Smooth muscle cell (in vitro differentiated cells): ENCODE measurements around the gene R3HDM2. TPM values are rescaled to one million over a fixed set of nuclear protein-coding genes. Genes with fewer than 3 reads are reported as not detected.
"Not testable (repeated sequence)": the region's sequence is repeated elsewhere in the genome, so short reads cannot be mapped to it uniquely, and the experiment has no call there.

Experiments used
- DNase-seq: peaks from one replicate; lab custom pipeline; 2025; ENCODE audit not compliant: unreplicated experiment; lab: John Stamatoyannopoulos, UW
- H2AFZ ChIP-seq: fragments of 200-600 bp; sonication (generic); 2 replicates; pipeline ENCODE4 v1.6.0; 2016; ENCODE audit warnings: antibody characterized with exemption, low read depth, mild to moderate bottlenecking
- H3F3A ChIP-seq: fragments of 200-600 bp; sonication (generic); 2 replicates; pipeline ENCODE4 v1.6.0; 2017; ENCODE audit warnings: antibody characterized with exemption, low read depth
- H3K27ac ChIP-seq: fragments of 200-600 bp; sonication (generic); 2 replicates; pipeline ENCODE4 v1.5.1; 2016; ENCODE audit warnings: low read depth, mild to moderate bottlenecking
- H3K27me3 ChIP-seq: fragments of 200-600 bp; sonication (generic); 2 replicates; pipeline ENCODE4 v1.6.1; 2016; ENCODE audit warnings: low read depth, mild to moderate bottlenecking
- H3K36me3 ChIP-seq: fragments of 200-600 bp; sonication (generic); 2 replicates; pipeline ENCODE4 v1.5.1; 2016; ENCODE audit warnings: low read depth
- H3K4me1 ChIP-seq: fragments of 200-600 bp; sonication (generic); 2 replicates; pipeline ENCODE4 v1.5.1; 2016; ENCODE audit warnings: low read depth
- H3K4me2 ChIP-seq: fragments of 200-600 bp; sonication (generic); 2 replicates; pipeline ENCODE4 v1.6.0; 2016; ENCODE audit warnings: mild to moderate bottlenecking
- H3K4me3 ChIP-seq: fragments of 200-600 bp; sonication (generic); 2 replicates; pipeline ENCODE4 v1.5.1; 2016; ENCODE audit warnings: mild to moderate bottlenecking
- H3K79me2 ChIP-seq: fragments of 200-600 bp; sonication (generic); 2 replicates; pipeline ENCODE4 v1.6.0; 2016; ENCODE audit warnings: low read depth, mild to moderate bottlenecking
- H3K9ac ChIP-seq: fragments of 200-600 bp; sonication (generic); 2 replicates; pipeline ENCODE4 v1.6.0; 2016; ENCODE audit warnings: low read depth
- H3K9me3 ChIP-seq: fragments of 200-600 bp; sonication (generic); replicated peaks from 2 replicates; pipeline ENCODE4 v1.5.1; 2016; ENCODE audit warnings: low read depth
- H4K20me1 ChIP-seq: fragments of 200-600 bp; sonication (generic); 2 replicates; pipeline ENCODE4 v1.6.0; 2016; ENCODE audit warnings: low read depth
- WGBS: methylation state at CpG from one replicate; pipeline ENCODE4 v1.1.7; 2016; ENCODE audit warnings: low lambda C conversion rate; 5-methylcytosine and 5-hydroxymethylcytosine counted together
- polyA plus RNA-seq: library from polyadenylated mRNA; unstranded; fragments of >200 nt; fragmentation: Nextera tagmentation; extraction: Ambion mirVana; gene quantifications from 2 replicates; pipeline ENCODE4 v1.2.1, GENCODE V29; 2016
- total RNA-seq: library from RNA; depleted of rRNA; stranded (reverse); fragments of >200 nt; gene quantifications from 2 replicates; pipeline ENCODE4 v1.2.3, GENCODE V29; 2014
- TF ChIP-seq, protein P1 (sequence below): fragments of 200-600 bp; sonication (generic); IDR thresholded peaks from 2 replicates; pipeline ENCODE4 v1.5.1; 2017; ENCODE audit warnings: borderline replicate concordance, mild to moderate bottlenecking, antibody characterized with exemption; ENCODE audit not compliant: insufficient read depth, poor library complexity, severe bottlenecking

R3HDM2 gene
- total and polyA plus RNA-seq, 2 experiments from 2014 or later, result 12.2 to 16.0 TPM

DNA sequence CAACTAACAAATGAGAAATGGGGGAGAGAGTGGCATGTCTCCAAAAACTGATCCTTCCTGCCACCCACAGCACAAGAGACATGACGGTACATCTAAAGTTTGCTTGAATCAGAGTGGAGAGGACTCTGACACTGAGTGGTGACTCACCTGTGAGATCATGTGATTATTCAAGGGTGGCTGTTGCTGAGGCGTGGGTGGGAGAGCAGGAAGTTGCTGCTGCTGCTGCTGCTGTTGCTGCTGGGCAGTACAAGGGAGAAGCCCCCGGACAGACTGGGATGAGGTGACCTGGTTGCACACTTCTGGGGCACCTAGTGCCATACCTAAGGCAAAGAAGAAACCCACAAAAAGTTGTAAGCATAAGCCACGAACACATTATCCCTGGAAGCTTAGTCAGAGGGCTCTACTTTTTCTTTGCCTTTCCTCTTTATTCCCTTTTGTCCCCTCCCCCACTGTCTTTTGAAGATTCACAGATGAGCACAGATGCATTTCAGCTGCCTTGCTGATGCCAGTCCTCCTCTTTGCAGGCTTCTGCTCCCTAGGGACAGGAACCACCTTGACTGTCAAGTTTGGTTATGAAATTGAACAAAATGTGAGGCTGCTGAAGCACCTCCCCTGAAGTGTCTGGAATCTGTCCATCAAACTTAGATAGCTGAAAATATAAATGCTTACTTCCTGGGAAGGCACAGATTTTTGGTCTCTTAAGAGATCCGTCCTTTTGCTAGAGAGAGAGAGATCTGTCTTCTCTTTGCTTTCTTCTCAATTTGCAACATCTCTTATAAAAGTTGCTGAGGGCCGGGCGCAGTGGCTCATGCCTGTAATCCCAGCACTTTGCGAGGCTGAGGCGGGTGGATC lies 150.4 kb downstream of the R3HDM2 start:
- peaks cover 6% of the 10 kb centered on the region for H3F3A ChIP-seq
- H3K4me1 ChIP-seq, result peaks cover 4% of the 10 kb centered on the region
- H3K27ac ChIP-seq, result peak overlapping the region; percentile 87
- H3K4me2 ChIP-seq, result peak overlapping the region; percentile 77
- peak overlapping the region; percentile 19 for H3K4me3 ChIP-seq
- no peaks in the 10 kb centered on the region for H3K9me3 ChIP-seq
- no peaks in the 10 kb centered on the region for H3K27me3 ChIP-seq
- DNase-seq, result no peak
- H4K20me1 ChIP-seq, result no peaks in the 10 kb centered on the region
- no peaks in the 10 kb centered on the region for H3K79me2 ChIP-seq
- WGBS, result 53% methylated on average over 9 of the region's 9 CpGs
- peak overlapping the region; percentile 36 for H3K9ac ChIP-seq
- TF ChIP-seq, protein P1, sequence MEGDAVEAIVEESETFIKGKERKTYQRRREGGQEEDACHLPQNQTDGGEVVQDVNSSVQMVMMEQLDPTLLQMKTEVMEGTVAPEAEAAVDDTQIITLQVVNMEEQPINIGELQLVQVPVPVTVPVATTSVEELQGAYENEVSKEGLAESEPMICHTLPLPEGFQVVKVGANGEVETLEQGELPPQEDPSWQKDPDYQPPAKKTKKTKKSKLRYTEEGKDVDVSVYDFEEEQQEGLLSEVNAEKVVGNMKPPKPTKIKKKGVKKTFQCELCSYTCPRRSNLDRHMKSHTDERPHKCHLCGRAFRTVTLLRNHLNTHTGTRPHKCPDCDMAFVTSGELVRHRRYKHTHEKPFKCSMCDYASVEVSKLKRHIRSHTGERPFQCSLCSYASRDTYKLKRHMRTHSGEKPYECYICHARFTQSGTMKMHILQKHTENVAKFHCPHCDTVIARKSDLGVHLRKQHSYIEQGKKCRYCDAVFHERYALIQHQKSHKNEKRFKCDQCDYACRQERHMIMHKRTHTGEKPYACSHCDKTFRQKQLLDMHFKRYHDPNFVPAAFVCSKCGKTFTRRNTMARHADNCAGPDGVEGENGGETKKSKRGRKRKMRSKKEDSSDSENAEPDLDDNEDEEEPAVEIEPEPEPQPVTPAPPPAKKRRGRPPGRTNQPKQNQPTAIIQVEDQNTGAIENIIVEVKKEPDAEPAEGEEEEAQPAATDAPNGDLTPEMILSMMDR, result no peak
- H2AFZ ChIP-seq, result no peak overlapping the region
- peaks cover 11% of the 10 kb centered on the region for H3K36me3 ChIP-seq

DNA sequence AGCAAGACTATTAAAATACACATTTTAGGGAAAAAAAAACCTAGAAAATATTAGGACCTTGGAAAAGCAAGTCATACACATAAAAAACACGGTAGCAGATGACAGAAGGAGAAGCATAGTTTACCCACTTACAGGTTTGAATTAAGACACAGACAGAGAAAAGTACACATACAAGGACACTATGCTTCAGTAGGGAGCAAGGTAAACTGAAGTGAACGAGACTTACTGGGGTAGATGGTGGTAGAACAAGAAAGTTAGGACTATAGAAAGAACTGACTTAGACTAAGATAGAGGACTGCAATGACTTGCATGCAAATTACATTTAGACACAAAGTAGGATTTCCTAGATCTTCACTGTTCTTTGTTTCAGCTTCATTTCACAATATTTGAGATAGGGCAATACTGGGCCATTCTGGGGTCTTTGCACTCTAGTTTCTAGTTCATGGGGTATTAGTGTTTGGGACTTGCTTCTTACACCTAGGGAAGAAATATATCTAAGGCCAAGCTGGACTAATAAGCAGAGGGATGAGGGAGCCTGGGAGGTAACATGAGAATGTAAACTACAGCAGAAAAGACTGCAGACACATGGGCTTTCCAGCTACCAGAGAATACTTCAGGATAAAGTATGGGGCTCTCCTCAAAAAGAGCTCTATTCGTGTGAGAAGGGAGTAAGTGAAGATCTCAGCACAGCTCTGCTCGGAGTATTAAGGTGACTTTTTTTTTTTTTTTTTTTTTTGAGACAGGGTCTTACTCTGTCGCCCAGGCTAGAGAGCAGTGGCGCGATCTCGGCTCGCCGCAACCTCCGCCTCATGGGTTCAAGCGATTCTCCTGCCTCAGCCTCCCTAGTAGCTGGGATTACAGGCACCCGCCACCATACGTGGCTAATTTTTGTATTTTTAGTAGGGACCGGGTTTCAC lies 152.1 kb downstream of the R3HDM2 start:
- no peak overlapping the region for H3K4me3 ChIP-seq
- H3K79me2 ChIP-seq, result no peaks in the 10 kb centered on the region
- H3K27me3 ChIP-seq, result no peaks in the 10 kb centered on the region
- TF ChIP-seq, protein P1, result no peak
- whole genome bisulfite sequencing, result 96% methylated on average over 15 of the region's 15 CpGs
- no peak overlapping the region for H3K4me2 ChIP-seq
- H3K36me3 ChIP-seq, result peaks cover 11% of the 10 kb centered on the region
- no peaks in the 10 kb centered on the region for H3K9me3 ChIP-seq
- H3K27ac ChIP-seq, result peak overlapping the region; percentile 87
- H4K20me1 ChIP-seq, result no peaks in the 10 kb centered on the region
- DNase-seq, result no peak
- no peak overlapping the region for H2AFZ ChIP-seq
- peaks cover 6% of the 10 kb centered on the region for H3F3A ChIP-seq
- H3K4me1 ChIP-seq, result peaks cover 4% of the 10 kb centered on the region
- no peak overlapping the region for H3K9ac ChIP-seq

DNA sequence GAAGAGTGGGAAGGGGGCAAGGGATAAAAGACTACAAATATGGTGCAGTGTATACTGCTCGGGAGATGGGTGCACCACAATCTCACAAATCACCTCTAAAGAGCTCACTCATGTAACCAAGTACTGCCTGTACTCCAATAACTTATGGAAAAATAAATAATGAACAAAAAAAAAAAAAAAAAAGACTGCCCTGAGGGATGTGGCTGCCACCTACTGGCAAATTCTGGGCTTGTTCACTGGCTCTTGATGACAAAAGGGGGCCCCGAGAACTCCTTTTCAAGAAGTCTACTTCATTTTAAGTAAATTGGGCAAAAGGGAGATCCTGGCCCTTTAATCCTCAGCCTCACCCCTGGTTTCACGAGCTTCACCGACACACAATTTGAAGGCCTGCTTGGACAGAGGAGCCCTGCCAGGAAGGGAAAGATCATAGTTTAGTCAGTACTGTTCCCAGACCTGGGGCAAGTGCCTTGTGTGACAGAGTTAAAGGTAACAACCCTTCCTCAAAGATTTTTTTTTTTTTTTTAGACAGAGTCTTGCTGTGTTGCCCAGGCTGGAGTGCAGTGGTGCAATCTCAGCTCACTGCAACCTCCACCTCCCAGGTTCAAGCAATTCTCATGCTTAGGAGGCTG lies 153.8 kb downstream of the R3HDM2 start:
- Histone ChIP-seq H3K27me3 (no peaks in the 10 kb centered on the region), H3K36me3 (no peaks in the 10 kb centered on the region), H3K9ac (no peak overlapping the region), H3K27ac (no peak overlapping the region), H2AFZ (no peak overlapping the region), H3F3A (peaks cover 6% of the 10 kb centered on the region), H3K79me2 (no peaks in the 10 kb centered on the region), H3K4me3 (no peak overlapping the region), H3K4me1 (peaks cover 4% of the 10 kb centered on the region), H4K20me1 (no peaks in the 10 kb centered on the region), H3K9me3 (no peaks in the 10 kb centered on the region), H3K4me2 (no peak overlapping the region)
- TF ChIP-seq, protein P1, result peak; percentile 19
- DNase-seq, result no peak
- WGBS, result 94% methylated on average over 4 of the region's 4 CpGs

DNA sequence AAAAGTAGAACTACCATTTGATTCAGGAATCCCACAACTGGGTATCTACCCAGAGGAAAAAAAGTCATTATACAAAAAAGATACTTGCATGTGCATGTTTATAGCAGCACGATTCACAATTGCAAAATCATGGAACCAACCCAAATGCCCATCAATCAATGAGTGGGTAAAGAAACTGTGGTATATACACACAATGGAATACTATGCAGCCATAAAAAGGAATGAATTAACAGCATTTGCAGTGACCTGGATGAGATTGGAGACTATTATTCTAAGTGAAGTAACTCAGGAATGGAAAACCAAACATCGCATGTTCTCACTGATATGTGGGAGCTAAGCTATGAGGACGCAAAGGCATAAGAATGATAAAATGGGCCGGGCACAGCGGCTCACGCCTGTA lies 154.6 kb downstream of the R3HDM2 start:
- not testable (repeated sequence) for H4K20me1 ChIP-seq, H3K27ac ChIP-seq, H3K27me3 ChIP-seq, H3K4me3 ChIP-seq, H3K9me3 ChIP-seq, H3F3A ChIP-seq, H3K9ac ChIP-seq, DNase-seq, H3K4me1 ChIP-seq, H3K79me2 ChIP-seq, H3K36me3 ChIP-seq, H2AFZ ChIP-seq, H3K4me2 ChIP-seq
- over 99% methylated on average over 6 of the region's 6 CpGs for WGBS
